NT2/D1 (cell line): Measurements from ENCODE around the gene WDR6.

Experiments
- SUZ12 ChIP-seq: IDR thresholded peaks from 2 replicates; pipeline ENCODE4 v1.6.1; 2011; ENCODE audit not compliant: insufficient read length, insufficient read depth; ENCODE audit errors: extremely low read depth
- YY1 ChIP-seq: IDR thresholded peaks from 2 replicates; pipeline ENCODE4 v1.6.1; 2011; ENCODE audit not compliant: insufficient read length, insufficient read depth
- ZNF274 ChIP-seq: IDR thresholded peaks from 2 replicates; pipeline ENCODE4 v1.6.1; 2011; ENCODE audit warnings: mild to moderate bottlenecking, low read depth, low read length

- TF ChIP-seq ZNF274 = no peak
- no peak for TF ChIP-seq YY1
- no peak for TF ChIP-seq SUZ12
These were observed 13.4 kb downstream of the WDR6 start for GRCh38 chr3:49020330-49021212.
